Spleen (tissue), 7 donors: ENCODE results near the gene CHCHD3.

Source experiments
- POLR2A ChIP-seq, 3 donors: fragments of 450-650 bp; IDR thresholded peaks; one replicate each; pipeline ENCODE4 v1.5.1; 2017; ENCODE audit warnings: antibody characterized with exemption in 3 of 3, mild to moderate bottlenecking in 1 of 3
- TF ChIP-seq, protein P1 (sequence below), 11 experiments: fragments of 200-600 bp in 7 of 11; fragments of 450-650 bp in 4 of 11; sonication (generic) in 4 of 11; IDR thresholded peaks in 8 of 11; conservative IDR thresholded peaks in 3 of 11; 1 replicate in 7 of 11; 2 replicates in 4 of 11; pipeline versions ENCODE4 v1.4.0 to v1.8.0; 2016 to 2021; ENCODE audit warnings: antibody characterized with exemption in 11 of 11, inconsistent platforms in 4 of 11, mild to moderate bottlenecking in 1 of 11
- donor health status: DM: no; HTN: no; CAD: no; lungs with moderate emphysema.
- donor health status: DM: no; HTN: no; CAD: no.
- donor health status: DM: no; HTN: no; CAD: no.

DNA sequence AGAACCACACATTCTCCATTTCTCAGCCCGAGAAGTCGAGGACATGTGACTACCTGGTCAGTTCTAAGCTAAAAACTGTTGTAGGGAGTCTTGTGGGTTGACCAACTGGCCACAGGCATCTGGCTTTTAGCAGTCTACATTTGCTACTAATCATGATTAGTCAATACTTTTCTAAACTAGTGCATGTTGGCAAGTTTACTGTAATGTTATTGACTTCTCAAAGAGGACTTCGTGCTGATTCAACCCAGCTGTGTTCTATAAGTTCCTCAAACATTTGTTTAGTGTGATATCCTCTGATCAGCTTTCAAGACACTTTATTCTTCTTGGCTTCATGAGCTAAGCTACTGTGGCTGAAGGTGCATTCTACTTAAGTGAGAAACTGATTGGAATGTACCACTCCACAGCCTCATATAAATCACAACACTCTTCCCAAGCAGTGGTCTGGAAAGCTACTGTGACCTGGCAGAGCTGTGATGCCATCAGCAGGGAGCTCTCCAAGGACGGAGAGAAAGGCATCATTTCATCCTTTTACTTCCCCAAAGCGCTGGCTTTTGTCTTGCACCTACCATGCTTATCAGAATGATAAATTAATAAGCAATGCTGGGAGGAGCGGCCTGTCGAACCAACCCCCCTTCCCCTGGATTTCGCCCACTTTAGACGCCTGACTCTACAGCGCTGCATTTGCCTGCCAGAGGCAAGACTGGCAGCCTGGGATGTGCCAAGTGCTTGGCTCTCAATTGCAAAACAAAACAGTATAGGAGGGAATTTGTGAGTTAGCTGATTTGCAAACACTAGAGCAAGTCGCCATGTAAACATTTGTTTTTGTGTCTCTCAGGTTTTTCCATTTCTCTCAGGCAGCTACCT, 298.9 kb downstream of the CHCHD3 start:
- no peak for TF ChIP-seq POLR2A (IDR thresholded peaks at IDR 0.05)
- TF ChIP-seq, protein P1, sequence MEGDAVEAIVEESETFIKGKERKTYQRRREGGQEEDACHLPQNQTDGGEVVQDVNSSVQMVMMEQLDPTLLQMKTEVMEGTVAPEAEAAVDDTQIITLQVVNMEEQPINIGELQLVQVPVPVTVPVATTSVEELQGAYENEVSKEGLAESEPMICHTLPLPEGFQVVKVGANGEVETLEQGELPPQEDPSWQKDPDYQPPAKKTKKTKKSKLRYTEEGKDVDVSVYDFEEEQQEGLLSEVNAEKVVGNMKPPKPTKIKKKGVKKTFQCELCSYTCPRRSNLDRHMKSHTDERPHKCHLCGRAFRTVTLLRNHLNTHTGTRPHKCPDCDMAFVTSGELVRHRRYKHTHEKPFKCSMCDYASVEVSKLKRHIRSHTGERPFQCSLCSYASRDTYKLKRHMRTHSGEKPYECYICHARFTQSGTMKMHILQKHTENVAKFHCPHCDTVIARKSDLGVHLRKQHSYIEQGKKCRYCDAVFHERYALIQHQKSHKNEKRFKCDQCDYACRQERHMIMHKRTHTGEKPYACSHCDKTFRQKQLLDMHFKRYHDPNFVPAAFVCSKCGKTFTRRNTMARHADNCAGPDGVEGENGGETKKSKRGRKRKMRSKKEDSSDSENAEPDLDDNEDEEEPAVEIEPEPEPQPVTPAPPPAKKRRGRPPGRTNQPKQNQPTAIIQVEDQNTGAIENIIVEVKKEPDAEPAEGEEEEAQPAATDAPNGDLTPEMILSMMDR (IDR thresholded peaks at IDR 0.05 in 8 of 11, conservative IDR thresholded peaks at IDR 0.05 in 3 of 11): no peak
